NT2/D1 (cell line): ENCODE results near the gene CELSR2.

Source experiments
- SUZ12 ChIP-seq: IDR thresholded peaks from 2 replicates; pipeline ENCODE4 v1.6.1; 2011; ENCODE audit not compliant: insufficient read length, insufficient read depth; ENCODE audit errors: extremely low read depth
- YY1 ChIP-seq: IDR thresholded peaks from 2 replicates; pipeline ENCODE4 v1.6.1; 2011; ENCODE audit not compliant: insufficient read length, insufficient read depth
- ZNF274 ChIP-seq: IDR thresholded peaks from 2 replicates; pipeline ENCODE4 v1.6.1; 2011; ENCODE audit warnings: mild to moderate bottlenecking, low read depth, low read length

GRCh38 chr1:109259674-109260557, 10.6 kb downstream of the CELSR2 start:
- TF ChIP-seq SUZ12 (no peak), ZNF274 (no peak), YY1 (no peak)
